Measurements from ENCODE around the gene FBLN7.
"Not testable (repeated sequence)": the region's sequence is repeated elsewhere in the genome, so short reads cannot be mapped to it uniquely, and the experiment has no call there.

Gene FBLN7

DNA sequence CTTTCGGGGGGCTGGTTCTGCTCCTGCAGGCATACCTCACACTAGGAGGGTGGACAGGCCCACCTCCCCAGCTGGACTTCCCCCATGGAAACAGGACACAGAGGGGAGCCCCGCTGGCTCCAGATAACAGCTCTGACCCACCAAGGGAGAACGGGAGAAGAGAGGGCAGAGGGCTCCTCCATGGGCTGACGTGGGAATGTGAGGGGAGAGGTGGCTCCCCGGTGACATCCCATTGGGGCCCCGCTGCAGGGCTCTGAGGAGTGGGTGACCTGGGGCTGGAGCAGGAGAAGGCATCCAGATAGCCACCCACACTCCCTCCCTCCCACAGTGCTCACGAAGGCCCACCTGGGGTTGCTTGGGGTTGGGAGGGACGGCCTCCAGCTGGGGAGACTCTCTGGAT, 45.9 kb downstream of the FBLN7 start:
- DNase-seq (ENCODE audit: low spot score): no peak

DNA sequence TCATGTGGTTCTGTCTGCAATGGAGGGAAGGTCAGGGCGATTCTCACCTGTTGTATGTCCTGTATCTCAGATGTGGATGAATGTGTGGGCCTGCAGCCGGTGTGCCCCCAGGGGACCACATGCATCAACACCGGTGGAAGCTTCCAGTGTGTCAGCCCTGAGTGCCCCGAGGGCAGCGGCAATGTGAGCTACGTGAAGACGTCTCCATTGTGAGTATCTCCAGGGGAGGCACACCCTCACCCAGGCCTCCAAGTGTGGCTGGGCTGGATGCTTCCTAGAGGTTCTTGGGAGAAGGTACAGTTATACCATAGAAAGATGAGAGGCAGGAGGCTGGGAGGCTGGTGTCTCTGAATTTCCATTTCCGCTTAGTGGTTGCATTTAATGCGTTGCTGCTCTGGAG, 46.9 kb downstream of the FBLN7 start:
- no peak for DNase-seq (ENCODE audit: low spot score)

DNA sequence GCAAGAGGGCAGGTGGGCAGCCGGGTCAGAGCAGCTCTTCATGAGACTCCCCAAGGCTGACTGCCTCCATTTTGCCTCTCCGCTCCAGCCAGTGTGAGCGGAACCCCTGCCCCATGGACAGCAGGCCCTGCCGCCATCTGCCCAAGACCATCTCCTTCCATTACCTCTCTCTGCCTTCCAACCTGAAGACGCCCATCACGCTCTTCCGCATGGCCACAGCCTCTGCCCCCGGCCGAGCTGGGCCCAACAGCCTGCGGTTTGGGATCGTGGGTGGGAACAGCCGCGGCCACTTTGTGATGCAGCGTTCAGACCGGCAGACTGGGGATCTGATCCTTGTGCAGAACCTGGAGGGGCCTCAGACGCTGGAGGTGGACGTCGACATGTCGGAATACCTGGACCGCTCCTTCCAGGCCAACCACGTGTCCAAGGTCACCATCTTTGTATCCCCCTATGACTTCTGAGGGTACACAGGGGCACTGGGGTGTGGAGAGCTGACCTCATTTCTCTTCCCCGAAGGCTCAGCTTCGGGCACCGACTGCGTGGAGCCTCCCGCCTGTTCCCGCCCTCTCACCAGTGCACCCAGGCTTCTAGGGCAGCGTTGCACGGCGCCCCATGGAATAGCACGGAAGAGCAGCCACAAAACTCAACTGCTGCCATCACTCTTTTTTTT, 49.0 kb downstream of the FBLN7 start:
- no peak for DNase-seq (ENCODE audit: low spot score)

DNA sequence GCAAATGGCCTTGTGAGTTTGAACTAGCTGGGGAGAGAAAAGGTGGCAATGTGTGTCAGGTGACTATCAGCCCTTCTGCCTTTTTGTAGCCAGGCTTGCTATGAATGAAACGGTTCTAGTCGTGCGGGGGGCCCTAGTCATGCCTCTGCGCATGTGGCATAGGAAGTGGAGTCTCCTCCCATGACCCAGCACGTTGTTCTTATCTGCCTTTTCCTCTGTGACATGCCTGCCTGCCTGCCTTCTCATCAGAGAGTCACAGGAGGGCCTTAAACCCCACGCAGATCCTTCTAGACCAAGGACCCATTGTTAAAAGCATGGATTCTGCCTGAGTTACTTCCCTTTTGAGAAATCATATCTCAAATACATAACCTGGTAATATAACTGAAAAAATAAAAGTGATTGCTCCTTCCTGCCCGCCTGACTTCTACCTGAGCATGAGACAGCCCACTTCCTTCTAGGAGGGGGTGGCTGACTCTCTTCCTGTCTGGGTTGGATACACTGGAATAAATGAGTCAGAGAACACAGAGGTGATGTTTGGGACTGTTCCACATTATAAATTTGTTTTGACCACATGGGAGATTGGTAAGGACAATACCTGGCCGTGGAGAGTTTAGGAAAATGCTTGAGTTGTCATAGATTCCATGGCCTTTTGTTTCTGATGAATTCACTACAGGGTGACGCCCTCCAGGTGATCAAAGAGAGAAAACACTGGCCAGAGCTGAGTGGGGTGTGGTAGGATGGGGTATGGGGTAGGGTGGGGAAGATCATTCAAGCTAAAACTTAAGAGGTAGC, 49.8 kb downstream of the FBLN7 start:
- DNase-seq (ENCODE audit: low spot score): no peak

DNA sequence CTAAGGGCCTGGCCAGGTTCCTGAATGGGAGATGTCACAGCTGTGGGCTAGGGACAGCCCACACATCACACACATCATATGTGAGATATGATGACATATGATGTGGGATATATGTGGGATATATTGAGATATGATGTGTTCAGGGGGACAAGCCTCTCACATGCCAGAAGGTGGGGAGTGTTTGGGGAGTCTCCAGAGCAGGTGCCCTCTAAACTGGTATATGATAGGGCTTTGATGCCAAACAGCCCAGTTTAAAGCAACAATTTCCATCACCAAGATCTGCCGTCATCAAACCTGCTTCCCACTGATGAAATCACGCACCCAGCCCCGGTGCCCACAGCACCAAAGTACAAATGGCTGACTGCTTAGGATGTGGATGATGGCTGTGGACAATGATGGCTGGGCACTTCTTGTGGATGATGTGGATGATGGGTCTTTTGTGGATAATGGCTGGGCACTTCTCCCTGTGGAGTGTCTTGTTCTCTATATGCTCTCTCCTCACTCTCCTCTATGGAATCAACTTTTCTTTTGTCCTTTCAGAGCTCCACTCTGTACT, 50.9 kb downstream of the FBLN7 start:
- no peak for DNase-seq (ENCODE audit: low spot score)

DNA sequence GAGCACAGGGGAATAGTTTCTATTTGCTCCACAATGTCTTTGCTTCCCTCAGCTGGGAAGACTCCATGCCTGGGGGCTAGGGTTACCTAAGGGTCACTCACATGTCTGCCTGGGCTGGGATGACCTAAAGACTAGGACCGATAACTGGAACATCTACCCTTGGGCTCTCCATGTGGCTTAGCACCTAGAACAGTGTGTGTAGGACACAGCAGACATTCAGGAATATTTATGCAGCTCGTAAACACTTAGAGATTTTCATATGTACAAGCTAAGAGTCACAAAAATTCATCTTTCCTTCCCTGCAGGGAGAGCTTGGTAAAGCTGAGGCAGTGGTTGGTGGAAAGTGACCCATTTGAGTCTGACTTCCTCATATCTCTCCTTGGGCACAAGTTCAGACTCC, 55.8 kb downstream of the FBLN7 start:
- DNase-seq (ENCODE audit: low spot score): no peak

DNA sequence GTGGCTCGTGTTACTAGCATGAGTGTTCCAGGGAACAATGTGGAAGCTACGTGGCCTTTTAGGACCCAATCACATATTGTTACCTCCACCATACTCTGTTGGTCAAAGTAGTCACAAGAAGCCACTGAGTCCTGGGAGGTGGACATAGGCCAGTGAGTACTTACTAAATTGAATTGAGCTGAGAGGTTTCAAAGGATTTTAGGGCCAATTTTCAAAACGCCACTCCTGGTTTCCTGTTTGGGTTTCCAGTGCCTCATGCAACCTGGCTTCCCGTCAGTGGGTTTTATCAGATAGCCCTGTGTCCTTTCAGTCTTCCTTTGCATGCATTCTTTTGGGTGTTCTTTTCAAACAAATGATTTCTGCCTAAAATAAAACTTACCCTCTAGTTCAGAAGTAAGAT, 56.3 kb downstream of the FBLN7 start:
- DNase-seq (ENCODE audit: low spot score): no peak

DNA sequence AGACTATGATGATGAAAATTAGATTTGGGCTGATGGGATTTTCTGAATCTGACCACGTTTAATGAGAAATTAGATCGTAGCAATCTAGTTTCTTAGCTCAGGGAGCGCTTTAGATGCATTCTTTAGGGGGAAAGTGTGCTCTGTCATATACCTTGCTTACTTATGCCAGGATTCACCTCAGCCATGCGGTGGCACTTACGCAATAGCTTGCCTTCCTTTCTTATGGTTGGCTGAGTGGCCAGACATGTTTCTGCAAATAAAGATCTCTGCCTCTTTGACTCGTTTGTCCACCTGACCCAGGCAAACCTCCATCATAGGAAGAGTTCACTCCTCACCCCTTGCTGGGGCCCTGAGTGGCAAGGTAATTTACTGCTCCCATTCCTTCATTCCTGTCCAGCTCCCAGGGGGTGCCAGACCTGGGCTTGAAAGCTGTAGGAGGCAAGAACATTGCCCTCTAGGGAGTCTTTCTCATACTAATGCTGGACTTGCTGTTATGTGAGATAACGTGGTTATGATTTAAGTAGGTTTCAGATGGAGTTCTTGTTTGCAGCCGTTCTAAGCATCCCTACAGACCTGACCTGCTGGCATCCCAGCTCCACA, 57.1 kb downstream of the FBLN7 start:
- DNase-seq (ENCODE audit: low spot score): no peak

DNA sequence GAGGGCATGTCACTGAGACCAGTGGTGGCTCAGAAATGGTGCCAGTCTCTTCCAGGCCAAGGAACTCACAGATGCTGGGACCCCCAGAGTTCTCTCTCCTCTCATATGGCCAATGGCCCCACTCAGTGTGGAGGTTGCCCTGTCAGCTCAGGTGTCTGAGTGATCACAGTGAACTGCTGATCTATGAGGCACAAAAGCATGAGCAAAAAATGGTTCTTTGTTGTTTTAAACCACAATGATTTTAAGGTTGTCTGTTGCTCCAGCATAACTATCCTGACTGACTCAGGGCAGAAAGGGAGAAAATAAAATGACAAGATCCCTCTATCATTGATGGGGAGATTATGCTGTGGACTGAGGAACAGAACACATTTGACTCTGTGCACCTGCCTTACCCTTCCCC, 57.8 kb downstream of the FBLN7 start:
- DNase-seq (ENCODE audit: low spot score): no peak

DNA sequence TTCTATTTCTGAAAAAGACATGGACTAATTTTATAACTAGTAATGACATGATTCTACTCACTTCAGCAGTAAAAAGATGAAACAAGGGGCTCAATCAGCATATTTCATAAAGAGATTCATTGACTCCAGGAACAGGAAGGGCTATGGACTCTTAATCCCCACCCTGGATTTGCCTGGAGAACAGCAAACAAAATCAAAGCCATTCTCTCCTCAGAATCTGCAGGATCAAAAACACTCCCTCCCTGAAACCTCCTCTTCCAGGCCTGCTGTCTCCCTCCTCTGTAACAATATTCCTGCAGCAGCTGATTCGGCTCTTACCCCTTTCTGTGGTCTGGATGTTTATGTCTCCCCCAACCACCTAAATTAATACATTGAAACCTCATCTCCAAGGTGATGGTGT, 59.7 kb downstream of the FBLN7 start:
- no peak for DNase-seq (ENCODE audit: low spot score)

DNA sequence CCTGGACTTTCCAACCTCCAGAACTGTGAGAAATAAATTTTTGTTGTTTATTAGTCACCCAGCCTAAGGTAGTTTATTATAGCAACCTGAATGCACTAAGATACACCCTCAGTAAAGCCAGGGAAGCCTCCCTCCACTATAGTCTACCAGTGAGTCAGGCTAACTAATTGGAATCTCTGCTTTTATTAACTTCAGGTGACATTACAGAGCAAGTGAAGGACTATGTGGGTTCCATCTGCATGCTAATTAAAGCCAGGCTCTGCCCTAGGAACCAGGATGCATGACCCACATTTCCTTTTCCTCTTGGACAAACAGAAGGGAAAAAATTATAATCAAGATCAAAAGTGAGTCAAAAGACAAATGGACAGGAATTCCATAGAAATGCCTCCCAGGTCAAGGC, 60.6 kb downstream of the FBLN7 start:
- no peak for DNase-seq (ENCODE audit: low spot score)

DNA sequence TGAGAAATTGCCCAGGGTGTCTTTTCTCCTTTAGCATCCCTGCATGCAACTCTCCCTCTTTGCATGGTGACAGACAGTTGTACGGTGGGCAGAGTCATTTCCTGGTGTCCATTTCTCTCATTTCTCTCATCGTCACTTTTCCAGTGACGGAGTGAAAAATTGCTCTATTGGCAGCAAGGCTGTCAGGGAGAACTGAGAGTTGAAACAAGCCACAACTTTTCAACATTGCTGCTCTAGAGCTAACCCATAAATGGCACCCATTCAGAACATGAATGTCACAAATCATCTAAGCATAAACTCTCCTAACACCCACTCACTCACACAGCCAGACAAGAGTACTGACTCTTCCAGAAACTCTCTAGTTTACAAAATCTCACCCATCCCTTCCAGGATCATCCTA, 61.0 kb downstream of the FBLN7 start:
- DNase-seq (ENCODE audit: low spot score): no peak

DNA sequence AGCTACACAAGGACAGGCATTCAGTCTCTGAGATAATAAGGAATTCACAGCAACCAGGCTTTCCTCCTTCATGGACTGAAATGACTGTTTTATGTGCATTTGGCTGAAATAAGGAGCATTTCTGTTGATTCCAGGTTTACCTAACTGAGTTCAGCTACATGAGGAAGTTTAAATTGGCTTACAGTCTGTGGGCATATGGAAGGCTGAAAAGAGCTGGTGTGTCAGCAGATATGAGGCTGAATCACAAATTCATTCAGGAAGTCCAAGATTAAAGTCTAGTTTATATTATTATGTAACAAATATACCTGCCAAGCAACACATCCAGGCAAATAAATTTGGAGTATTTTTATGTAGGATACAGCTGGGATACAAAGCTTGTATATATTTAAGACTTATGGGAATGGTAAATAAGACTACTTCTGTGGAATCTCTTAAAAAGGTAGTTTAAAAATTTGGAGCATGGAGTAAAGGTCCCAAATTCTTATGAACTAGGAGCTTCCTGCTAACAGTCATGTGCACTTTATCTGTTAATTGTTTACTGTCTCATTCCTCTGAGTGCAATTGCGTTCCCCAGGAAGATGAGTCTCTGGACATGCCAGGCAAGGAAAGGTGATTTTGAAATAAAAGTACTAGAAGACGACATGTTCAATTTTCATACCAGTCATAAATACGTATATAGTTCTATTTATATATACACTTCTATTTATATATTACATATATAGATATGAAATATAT, 63.7 kb downstream of the FBLN7 start:
- DNase-seq (ENCODE audit: low spot score): no peak

DNA sequence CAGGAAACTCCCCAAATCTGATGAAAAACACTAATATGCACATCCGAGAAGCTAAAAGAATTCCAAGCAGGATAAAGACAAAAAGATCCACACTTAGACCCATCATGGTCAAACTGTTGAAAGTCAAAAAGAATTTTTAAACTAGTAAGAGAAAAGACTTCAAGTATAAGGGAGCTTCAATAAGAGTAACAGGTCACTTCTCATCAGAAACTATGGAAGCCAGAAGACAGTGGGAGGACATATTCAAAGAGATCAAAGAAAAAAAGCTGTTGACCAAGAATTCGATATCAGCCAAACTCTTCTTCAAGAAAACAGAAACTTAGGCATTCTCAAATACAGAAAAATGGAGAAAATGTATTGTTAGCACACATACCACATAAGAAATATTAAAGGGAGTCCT, 66.2 kb downstream of the FBLN7 start:
- no peak for DNase-seq (ENCODE audit: low spot score)

DNA sequence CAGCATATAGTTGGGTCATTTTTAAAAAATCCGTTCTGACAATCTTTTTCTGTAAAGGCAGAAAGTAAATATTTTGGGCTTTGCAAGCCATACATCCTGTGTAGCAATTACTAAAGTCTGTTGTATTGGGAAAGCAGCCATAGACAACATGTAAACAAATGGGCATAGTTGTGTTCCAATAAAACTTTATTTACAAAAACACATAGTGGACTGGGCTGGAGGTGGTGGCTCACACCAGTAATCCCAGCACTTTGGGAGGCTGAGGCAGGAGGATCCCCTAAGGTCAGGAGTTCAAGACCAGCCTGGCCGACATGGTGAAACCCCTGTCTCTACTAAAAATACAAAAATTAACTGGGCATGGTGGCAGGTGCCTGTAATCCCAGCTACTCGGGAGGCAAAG, 69.7 kb downstream of the FBLN7 start:
- DNase-seq (ENCODE audit: low spot score): not testable (repeated sequence)

DNA sequence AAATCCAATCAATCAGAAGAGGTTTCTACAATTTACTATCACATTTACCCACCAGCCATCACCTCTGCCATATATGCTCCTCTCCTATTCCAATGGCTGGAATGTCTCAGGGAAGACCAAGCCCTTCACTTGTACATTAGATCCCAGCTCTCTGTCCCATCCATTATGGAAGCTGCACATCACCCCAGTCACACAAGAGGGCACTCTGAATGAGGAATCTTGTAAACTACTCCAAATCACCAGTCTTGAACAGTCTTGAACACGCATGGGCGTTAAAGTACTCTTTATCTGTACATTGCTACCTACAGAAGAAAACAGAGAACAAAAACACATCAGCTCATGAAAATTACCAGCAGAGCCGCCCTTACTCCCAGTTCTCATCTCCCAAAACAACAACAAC, 78.0 kb downstream of the FBLN7 start:
- DNase-seq (ENCODE audit: low spot score): no peak

DNA sequence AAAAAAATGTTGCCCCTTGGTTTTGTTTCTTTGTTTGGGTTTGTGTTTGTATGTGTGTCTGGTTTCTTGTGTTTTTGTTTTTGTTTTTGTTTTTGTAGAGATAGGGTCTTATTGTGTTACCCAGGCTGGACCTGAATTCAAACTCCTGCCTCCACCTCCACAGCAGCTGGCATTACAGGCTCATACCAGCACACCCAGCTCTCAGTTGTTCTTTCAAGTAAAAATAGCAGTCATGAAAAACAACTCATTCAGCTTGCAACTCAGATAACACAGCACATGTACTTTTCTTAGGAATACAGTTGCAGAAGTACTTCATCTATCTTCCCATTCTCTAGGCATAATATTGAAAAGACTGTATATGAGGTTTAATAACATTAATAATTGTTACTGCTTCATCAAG, 79.7 kb downstream of the FBLN7 start:
- no peak for DNase-seq (ENCODE audit: low spot score)

DNA sequence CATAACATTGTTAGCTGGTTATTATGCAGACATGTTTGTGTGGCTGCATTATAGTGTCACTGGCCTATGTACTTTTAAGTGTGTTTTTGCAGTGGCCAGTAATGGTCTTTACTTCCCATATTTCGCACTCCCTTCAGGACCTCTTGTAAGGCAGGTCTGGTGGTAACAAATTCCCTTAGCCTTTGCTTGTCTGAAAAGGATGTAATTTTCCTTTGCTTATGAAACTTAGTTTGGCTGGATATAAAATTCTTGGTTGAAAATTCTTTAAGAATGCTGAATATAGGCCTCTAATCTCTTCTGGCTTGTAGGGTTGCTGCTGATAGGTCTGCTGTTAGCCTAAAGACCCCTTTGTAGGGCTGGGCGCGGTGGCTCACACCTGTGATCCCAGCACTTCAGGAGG, 82.0 kb downstream of the FBLN7 start:
- no peak for DNase-seq (ENCODE audit: low spot score)

DNA sequence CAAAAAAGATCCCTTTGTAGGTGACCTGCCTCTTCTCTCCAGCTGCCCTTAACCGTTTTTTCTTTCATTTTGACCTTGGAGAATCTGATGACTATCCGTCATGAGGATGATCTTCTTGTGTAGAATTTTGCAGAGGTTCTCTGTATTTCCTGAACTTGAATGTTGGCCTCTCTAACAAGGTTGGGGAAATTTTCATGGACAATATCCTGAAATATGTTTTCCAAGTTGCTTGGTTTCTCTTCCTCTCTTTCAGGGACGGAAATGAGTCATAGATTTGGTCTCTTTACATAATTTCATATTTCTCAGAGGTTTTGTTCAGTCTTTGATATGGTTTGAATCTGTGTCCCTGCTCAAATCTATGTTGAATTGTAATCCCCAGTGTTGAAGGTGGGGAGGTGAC, 82.6 kb downstream of the FBLN7 start:
- no peak for DNase-seq (ENCODE audit: low spot score)

DNA sequence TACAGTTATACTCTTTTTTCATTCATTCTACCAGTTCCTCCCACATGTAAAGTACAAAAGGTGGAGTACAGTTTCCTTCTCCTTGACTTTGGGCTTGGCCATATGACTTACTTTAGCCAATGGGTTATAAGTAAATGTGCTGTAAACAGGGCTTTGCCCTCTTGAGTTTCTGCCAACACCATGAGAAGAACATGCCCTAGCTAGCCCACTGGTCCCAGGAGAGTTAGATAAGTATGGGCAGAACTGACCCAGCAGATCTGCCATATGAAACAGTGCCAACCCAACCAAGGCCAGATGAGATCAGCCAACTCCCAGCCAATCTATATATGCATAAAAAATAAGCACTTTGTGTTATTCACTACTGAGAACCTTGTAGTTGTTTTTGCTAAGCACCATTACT, 91.2 kb downstream of the FBLN7 start:
- DNase-seq (ENCODE audit: low spot score): no peak

DNA sequence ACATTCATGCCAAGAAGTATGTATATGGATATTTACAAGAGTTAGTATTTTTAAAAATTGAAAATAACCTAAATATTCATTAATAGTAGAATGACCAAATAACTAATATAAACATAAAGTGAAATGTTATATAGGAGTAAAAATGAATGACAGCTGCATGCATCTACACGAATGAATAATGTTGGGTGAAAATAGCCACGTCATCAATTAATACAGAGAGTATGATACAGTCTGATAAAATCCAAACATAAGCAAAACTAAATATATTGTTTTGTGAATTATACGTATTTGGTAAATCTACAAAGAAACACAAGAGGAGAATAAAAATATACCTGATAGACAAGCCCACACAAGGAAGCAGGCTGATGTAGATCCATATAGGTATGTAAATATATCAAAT, 92.2 kb downstream of the FBLN7 start:
- DNase-seq (ENCODE audit: low spot score): no peak
